Stimulated activated CD4-positive, alpha-beta T cell treated with anti-CD3 and anti-CD28 coated beads, Interleukin-1b, Interleukin-23, amount 100 ng/mL, for 24 hours (primary cell): Measurements from ENCODE around the gene TMEM253.

Source experiments
- DNase-seq, 4 experiments: peaks; one replicate each; pipeline ENCODE4 v3.0.0-alpha.2; 2020; ENCODE audit warnings: low read depth in 4 of 4, low spot score in 1 of 4

TMEM253 gene

DNA sequence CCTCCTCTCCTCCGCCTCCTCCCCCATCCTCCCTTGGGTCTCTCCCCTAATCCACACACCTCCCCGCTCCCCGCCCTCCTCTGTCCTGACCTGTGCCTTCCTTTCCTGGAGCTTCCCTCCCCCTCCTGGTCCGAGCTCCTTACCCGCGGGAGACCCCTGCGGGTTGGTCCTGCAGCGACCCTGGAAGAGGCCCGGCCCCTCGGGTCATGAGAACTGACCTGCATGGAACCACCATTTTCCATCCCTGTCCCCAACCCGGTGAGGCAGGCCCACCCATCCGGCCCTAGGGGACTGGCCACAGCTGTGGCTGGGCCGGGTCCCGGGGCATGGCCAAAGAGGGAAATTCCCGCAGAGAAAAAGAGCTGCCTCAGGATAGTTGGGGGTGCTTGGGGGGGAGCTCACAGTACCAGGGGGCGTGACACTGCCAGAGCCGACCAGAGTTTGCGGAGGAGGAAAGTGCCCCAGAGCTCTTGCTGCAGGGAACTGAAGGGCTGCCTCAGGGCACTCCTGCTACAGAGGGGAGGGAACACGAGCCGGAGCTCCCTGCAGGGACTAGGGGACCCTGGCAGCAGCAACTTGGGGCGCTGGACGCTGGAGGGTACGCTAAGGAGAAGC, 30.1 kb upstream of the TMEM253 start:
- no peak for DNase-seq

DNA sequence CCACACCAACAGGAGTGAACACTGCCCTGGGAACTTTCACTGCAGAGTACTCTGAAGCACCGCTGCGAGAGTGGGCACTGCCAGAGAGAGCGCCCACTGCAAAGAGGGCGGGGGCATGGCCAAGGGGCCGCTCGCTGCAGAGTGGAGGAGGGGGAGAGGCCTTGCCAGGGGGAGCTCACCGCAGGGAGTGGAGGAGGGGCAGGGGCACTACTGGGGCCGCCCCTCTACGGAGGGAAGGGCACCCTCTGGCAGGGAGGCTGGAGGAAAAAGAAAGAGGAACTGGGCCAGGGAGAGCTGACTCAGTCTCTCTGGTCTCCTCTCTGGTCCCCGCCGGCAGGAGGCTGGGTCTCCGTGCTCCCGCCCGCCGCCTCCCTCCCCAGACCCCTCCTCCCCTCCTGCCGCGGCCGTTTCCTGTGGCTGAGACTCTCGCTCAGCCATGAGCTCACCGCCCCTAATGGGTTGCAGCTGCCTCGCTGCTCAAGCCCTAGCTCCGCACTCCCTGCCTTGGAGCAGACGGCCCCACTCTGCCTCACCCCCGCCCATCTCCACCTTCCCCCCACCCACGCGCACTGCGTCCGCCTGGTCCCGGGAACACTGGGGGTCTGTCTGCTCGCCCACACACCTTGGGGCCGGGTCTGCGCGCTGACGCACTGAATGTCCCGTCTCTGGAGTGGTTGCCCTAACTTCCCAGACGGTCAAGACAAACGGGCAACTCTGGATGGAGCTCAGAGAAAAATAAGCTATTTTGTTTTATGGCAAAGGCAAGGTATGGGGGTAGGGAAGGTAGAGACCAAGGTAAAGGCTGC, 29.4 kb upstream of the TMEM253 start:
- DNase-seq: peak in 1 of 4 experiments; percentile 41

DNA sequence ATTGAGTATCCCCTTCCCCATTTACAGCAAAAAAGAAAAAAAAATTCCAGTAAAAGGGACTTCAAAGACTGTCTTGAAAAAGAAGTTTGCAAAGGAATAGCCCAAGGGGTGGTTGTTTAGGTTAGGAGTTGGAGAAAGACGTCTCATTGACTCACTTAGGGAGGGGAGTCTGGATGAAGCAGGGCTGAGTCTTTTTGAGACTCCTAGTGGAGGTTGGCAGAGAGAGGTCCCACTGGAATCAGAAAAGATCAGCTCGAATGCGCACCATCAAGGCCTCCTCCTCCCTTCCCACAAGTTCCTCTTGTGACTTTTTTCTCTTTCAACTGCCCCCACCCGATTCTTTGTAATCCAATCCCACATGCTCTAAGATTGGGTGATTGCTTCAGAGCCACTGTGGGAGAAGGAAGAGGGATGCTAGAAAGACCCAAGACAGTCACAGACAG, 28.8 kb upstream of the TMEM253 start:
- DNase-seq: no peak

DNA sequence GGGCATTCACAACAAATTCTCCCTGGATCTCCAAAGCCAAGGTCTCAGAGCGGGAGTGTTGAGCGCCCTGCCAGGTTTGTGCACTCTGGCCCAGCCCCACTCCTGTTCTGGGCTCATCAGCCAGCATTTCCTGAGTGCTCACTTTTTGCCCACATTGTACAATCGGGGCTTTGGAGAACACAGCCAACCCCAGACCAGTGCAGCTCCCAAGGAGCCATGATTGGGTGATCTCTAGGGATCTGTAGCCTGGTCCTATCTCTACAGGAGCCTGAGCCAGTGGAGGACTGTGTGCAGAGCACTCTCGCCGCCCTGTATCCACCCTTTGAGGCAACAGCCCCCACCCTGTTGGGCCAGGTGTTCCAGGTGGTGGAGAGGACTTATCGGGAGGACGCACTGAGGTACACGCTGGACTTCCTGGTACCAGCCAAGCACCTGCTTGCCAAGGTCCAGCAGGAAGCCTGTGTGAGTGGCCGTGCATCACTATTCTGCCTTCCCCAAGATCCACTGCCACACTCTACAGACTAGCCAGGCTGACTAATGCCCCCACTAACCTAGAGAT, 28.0 kb upstream of the TMEM253 start:
- DNase-seq: no peak

DNA sequence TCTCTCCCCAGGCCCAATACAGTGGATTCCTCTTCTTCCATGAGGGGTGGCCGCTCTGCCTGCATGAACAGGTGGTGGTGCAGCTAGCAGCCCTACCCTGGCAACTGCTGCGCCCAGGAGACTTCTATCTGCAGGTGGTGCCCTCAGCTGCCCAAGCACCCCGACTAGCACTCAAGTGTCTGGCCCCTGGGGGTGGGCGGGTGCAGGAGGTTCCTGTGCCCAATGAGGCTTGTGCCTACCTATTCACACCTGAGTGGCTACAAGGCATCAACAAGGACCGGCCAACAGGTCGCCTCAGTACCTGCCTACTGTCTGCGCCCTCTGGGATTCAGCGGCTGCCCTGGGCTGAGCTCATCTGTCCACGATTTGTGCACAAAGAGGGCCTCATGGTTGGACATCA, 26.9 kb upstream of the TMEM253 start:
- no peak for DNase-seq

DNA sequence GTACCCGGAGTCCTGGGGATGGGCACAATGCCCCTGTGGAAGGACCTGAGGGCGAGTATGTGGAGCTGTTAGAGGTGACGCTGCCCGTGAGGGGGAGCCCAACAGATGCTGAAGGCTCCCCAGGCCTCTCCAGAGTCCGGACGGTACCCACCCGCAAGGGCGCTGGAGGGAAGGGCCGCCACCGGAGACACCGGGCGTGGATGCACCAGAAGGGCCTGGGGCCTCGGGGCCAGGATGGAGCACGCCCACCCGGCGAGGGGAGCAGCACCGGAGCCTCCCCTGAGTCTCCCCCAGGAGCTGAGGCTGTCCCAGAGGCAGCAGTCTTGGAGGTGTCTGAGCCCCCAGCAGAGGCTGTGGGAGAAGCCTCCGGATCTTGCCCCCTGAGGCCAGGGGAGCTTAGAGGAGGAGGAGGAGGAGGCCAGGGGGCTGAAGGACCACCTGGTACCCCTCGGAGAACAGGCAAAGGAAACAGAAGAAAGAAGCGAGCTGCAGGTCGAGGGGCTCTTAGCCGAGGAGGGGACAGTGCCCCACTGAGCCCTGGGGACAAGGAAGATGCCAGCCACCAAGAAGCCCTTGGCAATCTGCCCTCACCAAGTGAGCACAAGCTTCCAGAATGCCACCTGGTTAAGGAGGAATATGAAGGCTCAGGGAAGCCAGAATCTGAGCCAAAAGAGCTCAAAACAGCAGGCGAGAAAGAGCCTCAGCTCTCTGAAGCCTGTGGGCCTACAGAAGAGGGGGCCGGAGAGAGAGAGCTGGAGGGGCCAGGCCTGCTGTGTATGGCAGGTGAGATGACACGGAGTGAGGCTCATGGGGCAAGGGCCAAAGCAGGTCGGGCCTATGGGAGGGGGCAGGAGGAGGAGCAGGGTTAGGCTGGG, 26.2 kb upstream of the TMEM253 start:
- no peak for DNase-seq

DNA sequence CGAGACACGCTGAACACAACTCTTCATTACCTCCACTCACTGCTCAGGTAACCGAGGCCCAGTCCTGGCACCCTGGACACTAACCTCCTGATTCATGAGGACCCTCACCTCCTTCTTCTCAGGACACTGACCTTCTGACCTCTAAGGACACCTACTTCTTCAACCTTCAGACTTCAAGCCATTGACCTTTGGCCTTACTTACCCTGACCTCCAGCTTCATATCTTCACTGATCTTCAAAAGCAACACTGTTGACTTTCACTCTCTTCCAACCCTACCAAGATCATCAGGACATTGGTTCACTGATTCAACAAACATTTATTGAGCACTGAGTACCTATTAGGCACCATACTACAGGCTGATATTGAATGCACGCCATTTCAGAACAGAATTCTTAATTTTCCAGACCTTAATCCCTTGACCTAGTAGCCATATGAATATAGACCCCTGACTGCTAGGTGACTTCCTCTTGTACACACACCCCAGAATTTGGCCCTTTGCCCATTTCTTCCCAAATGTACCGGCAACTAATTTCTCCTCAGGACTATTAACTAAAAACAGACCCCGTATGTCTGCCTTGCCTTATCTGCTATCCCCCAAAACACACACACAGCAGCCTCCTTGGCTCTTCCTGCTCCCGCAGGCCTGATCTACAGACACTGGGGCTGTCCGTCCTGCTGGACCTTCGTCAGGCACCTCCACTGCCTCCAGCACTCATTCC, 25.0 kb upstream of the TMEM253 start:
- DNase-seq: no peak

DNA sequence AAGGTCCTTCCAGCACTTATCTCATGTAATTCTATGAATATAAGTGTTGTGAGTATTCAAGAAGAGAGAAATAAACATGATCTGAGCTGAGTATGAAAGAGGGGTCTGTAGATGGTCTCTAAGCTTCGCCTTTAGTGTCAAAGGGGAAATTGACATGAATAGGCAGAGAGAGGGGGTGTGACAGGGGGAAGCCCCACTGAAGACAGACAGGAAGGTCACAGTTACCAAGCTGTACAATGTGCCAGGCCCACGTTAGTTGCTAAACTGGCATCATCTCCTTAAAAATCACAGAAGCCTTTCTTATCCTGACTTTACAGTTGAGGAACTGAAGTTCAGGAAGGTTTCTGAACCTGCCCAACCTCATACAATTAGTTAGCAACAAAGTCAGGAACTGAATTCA, 23.2 kb upstream of the TMEM253 start:
- DNase-seq: no peak

DNA sequence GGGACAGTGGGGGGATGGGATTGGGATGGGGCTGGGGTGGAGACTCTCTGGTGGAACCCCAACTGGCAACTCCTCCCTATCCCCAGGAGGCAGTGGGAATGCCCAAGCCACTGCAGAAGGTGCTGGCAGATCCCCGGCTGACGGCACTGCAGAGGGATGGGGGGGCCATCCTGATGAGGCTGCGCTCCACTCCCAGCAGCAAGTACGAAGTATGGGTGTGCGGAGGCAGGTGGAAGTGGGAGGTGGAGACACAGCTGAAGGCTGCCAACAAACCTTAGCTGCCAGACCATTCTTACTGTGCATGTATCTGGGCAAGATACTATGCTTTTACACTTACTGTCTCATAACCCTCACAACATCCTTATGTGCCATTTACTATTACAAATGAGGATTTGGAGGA, 22.6 kb upstream of the TMEM253 start:
- no peak for DNase-seq

DNA sequence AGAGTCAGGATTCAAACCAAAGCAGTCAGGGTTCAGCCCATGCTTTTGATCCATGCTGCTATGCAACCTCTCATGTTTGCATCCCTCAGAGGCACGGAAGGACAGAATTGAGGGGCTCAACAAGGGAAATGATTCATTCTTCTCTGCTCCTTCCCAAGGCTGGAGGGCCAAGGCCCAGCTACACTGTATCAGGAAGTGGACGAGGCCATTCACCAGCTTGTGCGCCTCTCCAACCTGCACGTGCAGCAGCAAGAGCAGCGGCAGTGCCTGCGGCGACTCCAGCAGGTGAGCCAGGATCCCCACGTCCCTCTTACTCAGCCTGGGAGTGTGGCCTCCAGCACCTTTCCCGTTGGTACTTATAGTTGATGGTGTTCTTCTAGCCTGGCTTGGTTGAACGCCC, 22.1 kb upstream of the TMEM253 start:
- no peak for DNase-seq

DNA sequence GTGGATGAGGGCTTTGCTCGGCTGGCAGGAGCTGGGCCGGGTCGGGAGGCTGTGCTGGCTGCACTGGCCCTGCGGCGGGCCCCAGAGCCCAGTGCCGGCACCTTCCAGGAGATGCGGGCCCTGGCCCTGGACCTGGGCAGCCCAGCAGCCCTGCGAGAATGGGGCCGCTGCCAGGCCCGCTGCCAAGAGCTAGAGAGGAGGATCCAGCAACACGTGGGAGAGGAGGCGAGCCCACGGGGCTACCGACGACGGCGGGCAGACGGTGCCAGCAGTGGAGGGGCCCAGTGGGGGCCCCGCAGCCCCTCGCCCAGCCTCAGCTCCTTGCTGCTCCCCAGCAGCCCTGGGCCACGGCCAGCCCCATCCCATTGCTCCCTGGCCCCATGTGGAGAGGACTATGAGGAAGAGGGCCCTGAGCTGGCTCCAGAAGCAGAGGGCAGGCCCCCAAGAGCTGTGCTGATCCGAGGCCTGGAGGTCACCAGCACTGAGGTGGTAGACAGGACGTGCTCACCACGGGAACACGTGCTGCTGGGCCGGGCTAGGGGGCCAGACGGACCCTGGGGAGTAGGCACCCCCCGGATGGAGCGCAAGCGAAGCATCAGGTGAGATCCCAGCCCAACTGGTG, 19.2 kb upstream of the TMEM253 start:
- no peak for DNase-seq

DNA sequence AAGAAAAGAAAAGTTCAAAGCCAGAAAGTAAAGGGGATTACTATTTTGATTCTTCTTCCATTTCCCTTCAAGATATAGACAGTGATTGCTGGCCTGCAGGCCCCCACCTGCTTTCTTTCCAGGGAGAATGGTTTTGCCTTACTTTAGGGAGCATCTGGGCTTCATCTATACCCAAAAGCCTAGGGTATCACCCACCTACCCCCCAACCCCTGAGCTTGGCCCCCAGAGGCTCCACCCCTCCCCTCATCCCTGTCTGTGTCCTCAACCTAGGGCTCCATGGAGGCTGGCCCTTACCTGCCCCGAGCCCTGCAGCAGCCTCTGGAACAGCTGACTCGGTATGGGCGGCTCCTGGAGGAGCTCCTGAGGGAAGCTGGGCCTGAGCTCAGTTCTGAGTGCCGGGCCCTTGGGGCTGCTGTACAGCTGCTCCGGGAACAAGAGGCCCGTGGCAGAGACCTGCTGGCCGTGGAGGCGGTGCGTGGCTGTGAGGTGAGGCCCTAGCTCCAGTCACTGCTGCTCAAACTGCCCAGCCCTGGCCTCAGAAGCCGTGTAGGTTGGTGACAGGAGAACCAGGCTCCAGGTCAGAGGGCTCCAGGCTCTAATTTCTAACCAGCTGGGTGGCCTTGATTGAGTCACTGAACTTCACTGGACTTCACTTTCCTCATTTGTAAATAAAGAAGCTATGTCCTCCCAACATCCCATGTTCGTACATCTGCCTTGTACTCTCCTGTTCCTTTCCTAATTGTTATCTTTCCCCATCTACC, 17.1 kb upstream of the TMEM253 start:
- DNase-seq: no peak

DNA sequence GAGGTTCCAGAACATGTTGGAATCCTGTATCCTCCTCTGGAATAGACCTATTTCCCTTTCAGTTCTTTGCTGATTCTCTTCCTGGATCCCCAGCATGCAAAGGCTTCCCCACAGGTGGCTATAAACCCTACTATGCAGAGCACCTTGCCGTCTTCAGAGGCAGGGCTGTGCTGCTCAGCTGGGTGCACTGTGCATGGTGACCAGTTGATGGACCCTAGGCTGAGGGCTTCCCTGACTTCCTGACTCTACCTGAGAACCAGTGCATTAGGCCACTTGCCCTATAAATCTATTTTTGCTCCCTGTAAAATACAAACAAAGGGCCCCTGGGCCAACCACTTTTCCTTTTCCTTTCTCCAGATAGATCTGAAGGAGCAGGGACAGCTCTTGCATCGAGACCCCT, 16.5 kb upstream of the TMEM253 start:
- no peak for DNase-seq

DNA sequence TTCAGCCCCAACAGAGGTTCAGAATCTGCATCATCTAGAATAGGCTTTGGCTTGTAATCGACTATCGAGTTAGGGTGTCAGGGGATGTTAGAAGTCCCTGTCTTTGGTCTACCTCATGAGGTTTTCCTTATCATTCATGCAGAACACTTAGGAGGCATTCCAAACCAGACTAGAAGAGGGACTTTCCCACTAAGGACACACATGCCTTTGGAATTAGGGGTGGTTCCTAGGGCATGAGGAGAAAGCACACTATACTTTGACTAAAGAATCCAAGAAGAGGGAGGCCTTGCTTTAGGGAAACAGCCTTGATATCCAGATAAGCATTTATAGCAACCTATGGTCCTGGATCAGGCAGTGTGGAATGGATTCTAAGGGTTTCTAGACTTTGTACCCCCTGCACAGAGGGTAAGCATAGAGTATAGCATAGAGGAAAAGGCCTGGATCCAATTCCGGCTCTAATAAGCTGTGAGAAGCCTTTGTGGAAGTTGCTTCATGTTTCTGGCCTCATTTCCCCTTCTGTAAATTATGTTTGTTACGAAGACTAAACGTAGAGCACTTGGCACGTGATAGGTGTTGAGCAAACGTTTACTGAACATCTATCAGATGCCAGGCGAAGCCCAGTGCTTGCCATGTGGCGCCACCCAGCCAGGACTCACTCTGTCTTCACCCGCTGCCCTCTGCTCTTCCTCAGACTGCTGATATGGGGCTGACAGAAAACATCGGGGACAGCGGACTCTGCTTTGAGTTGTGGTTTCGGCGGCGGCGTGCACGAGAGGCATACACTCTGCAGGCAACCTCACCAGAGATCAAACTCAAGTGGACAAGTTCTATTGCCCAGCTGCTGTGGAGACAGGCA, 15.6 kb upstream of the TMEM253 start:
- no peak for DNase-seq

DNA sequence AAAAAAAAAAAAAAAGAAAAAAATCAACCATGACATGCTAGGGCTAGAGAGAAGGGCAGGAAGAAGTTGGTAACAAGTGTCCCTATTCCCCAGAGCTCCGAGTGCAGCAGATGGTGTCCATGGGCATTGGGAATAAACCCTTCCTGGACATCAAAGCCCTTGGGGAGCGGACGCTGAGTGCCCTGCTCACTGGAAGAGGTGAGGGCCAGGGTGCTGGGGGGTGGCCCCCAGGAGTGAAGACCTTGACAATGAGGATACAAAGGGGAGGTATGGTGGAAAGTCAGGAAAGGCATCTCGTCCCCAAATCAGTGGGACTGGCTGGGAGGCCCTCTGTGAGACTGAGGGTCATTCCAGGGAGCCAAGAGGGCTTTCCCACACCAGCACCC, 14.0 kb upstream of the TMEM253 start:
- no peak for DNase-seq

DNA sequence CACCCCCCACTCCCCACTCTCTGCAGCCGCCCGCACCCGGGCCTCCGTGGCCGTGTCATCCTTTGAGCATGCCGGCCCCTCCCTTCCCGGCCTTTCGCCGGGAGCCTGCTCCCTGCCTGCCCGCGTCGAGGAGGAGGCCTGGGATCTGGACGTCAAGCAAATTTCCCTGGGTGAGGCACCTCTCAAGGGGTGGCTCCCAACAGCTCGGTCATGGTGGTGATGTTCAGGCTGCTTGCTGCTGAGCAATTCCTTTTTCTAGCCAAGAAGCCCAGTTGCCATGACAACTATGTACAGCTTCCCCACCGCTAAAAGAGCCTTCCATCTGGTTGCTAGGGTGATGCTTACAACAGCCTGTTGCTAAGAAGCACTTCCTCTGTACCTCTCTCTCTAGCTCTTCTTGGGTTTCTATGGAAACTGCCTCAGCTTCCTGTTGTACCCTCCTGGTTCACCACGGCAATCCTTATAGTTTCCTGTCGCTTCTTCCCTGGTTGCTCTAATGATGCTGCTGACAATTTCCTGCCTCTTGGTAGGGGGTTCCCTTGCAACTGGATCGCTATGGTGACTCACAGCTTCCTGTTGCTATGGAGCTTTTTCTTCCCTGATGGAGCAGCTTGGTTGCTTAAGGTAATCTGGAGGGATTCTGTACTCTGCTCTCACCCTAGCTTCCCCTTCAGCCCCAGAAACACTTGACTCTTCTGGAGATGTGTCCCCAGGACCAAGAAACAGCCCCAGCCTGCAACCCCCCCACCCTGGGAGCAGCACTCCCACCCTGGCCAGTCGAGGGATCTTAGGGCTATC, 13.4 kb upstream of the TMEM253 start:
- no peak for DNase-seq

DNA sequence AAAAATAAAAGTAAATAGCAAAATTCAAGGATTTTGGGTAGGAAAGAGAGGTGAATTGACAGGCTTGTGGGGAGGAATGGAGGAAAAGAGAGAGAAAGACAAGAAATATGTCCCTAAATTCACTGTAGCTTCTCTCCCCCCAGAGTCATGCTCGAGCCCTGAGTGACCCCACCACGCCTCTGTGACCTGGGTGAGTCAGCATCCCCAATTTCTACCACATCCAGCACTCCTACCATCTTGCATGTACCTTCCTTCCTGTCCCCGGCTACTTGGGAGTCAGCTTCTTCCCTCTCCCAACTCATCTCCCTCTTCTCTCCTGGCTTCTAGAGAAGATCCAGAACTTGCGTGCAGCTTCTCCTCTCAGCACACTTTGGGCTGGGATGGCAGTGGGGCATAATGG, 12.2 kb upstream of the TMEM253 start:
- DNase-seq: no peak

DNA sequence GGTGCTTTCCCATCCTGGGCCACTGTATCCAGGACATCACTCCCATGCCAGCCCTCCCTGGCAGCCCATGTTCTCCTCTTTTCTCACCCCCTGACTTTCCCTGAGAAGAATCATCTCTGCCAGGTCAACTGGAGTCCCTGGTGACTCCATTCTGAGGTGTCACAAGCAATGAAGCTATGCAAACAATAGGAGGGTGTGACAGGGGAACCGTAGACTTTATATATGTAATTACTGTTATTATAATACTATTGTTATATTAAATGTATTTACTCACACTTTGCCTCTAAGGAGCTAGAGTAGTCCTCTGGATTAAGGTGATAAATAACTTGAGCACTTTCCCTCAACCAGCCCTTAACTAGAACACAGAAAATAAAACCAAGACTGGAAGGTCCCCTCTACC, 11.6 kb upstream of the TMEM253 start:
- no peak for DNase-seq
